ENCODE results near the gene PAGE1.
"Not testable (repeated sequence)": the region's sequence is repeated elsewhere in the genome, so short reads cannot be mapped to it uniquely, and the experiment has no call there.

PAGE1 gene, protein sequence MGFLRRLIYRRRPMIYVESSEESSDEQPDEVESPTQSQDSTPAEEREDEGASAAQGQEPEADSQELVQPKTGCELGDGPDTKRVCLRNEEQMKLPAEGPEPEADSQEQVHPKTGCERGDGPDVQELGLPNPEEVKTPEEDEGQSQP

DNA sequence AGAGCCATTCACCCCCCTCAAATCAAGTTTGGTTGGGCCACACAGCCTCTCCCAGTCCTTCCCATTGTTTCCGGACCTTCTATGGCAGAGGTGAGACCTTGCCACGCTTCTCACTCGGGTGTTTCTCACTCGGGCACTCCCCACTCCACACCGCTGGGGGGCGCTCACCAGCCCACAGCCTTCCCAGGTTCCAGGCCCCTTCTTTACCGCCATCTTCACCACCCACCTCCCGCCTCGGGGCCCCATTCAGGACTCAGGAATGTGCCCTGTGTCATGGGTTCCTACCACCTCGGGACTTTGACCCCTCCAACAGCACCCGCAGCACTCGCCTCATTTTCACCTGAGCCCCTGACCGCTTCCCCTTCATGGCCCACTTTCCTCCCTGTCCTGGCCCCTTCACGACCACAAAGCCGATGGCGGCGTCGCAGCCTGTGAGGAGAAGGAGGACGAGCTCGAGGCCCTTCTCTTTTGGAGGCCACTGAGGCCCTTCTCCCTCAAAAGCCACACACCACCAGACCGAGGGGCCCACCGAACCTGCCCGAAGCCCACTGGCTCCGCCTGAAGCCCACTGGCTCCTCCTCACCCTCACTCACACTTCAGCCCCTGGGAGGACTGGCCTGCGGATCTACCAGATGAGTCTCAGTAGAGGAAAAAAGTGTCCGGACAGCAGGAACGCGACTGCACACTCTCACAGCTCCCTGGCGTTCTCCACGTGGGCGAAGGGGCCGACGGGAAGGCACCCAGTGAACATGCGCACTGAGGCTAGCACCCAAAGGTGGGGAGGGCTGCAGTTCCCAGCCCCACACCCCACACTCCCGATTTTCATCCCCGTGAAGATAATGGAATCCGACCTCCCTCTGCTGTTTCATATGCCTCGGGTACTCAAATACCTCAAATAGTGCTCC, at the start of gene PAGE1:
Gene PAGE1, minus strand, starts transcription at position 709 of the 905 bp plus-strand sequence. CDS start 1,214 bp downstream, outside the sequence.
- DNase-seq (ENCODE audit: low read depth): no peak

DNA sequence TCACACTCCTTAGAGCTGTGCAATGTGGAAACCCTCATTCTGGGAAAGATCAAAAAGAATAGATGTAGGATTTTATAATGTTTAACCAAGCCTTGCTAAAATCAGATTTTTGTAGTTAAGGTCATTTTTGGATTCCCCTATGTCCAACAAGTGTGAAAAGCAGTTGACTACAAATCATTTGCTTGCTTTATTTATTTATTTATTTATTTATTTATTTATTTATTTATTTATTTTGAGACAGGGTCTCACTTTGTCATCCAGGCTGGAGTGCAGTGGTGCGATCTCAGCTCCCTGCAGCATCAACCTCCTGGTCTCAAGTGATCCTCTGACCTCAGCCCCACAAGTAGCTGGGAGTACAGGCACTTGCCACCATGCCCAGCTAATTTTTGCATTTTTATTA, 45.7 kb upstream of the PAGE1 start:
- DNase-seq (ENCODE audit: low read depth): not testable (repeated sequence)

DNA sequence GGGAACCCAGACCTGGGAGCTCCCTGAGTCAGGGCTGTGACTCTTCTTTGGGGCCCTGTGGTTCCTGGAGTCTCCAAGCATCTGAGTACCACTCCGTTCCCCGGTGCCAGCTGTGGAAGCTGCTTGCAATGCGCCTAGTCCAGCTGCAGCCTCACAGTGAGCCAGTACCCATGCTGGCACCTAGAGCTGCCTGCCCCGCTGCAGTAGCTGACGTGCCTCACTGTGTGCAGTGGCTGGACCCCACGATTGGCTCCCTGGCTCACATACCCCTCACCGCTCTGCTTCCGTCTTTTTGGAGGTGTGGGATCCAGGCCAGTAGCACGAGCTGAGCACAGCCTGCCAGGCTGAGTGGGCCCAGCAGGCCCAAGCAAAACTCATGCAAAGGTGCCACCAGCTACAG, 32.1 kb upstream of the PAGE1 start:
- no peak for DNase-seq (ENCODE audit: low read depth)

DNA sequence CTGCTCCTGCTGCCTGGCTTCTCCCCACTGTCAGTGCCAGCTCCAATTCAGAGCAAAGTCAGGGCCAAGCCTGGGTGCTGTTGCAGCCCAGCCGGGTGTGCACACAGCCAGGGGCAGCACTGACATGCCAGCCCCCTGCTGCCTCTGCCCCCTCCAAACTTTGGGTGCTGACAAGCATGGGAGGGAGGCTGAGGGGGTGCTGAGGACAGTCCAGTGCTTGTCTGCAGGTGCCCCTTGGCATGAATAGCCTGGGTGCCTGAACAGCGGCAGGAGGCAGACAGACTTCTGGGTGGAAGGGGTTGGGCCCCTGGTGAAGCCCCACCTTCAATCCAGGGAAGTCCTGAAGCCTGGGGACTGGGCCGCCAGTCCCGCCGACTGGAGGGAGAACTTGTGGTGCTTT, 31.2 kb upstream of the PAGE1 start:
- no peak for DNase-seq (ENCODE audit: low read depth)

DNA sequence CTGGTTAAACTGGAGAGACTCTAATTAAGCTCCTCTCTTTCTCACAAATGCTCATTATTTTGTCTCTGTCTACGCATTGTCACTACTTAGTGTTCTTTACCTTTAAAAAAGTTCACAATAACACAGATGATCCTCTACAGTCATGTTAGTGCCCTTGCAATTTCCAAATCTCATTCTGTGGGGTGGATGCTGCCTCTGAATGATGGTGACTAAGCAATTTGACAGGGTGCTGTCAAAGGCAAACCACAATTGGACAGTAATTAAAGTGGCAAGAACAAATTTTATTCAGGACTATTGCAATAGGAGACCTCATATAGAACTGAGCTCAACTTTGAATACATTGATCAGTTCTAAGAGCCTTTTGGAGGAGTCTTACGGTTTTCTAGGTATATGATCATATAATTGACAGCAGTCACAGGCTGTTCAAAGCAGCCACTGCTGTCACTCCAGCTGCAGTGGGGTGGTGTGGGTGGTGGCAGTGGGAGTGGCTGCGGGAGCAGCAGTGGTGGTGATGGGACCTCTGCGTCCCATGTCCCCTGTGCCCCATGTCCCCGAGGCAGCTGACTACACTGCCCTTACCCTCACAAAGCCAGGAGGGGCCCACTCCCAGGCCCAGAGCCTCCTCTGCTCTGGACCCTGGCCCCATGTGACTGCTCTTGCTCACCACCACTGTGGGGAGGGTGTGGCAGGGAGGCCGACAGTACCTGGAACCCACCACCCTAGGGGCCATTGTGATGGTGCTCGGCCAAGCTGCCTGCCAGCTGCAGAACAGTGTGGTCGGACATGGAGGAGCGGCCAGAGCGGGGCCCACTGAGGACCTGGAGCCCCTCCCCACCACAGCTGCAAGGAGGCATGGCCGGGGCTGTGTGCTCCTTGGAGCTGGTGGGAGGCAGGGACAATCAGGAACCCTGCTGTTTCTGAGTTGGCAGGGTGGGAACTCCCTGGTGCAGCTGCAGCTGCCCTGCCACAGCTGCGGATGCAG, 30.4 kb upstream of the PAGE1 start:
- DNase-seq (ENCODE audit: low read depth): no peak

DNA sequence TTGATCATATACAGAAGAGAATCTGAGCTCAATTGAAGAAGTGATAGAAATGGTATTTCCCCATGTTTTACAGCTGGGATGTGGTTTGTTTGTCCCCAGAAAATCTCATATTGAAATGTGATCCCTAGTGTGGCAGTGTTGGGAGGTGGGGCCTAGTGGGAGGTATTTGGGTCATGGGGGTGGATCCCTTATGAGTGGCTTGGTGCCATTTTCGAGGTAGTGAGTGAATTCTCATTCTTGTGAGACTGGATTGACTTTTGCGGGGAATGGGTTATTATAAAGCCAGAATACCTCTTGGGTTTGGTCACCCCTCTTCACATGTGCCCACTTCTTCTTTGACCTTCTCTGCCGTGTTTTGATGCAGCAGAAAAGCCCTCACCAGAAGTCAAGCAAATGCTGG, 29.6 kb upstream of the PAGE1 start:
- DNase-seq (ENCODE audit: low read depth): no peak

DNA sequence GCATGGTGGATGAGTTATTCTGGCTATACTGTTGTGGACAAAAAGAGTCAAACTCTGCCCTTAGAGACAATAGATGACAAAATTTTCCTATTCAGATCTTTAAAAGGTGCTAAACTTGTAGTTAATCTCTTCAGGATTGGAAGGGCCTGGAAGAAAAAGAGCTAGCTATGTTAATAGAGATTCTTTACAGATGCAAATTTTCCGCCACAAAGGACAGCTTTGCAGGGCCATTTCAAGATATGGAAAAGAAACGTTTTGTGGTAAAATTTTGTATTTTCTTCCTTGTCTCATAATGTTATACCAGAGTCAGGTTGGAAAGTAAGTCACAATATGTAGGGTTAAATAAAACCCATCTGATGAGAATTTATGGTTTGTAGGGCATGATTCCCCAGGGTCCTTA, 24.3 kb upstream of the PAGE1 start:
- DNase-seq (ENCODE audit: low read depth): not testable (repeated sequence)

DNA sequence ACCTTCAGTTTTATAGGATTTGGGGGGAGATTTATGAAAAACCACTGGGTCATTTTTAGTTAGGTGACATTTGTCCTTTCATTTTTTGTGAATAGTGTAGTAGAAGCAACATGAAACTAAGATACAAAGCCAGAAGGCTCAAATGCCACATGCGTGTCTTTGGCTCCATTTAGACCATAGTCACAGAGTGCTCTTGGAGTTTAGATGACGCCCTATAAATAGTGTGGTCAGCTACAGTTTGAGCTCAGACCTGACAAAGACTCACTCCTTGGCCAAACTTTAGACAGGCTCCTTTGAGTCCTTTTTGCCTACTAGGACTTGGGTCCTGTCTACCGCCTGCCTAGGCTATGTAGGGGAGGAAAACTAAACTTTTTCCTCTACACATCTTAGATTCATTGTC, 16.8 kb upstream of the PAGE1 start:
- DNase-seq (ENCODE audit: low read depth): no peak

DNA sequence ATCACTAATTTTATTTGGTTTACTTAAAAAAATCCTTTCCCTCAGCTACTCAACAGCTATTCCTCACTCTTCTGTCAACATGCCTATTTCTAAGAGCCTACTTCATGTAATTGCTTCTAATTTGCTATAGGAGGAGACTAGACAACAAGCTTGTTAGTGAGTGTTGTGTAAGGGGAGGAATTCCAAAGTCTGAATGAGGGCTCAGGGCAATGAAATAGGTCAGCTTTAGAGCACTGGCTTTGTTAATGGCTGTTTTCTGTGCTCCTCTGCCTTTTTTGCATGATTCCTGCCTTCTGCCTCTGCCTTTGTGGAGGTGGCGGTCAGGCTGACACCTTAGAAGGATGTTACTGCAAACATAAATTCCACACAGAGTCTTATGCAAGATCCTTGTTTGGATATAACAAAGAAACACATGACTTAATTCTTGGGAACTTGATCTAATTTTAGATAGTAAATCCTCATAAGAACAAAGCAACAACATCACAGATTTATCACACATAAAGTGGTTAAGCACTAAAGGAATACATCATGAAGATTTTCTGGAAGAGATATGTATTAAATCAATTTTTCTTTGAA, 15.0 kb upstream of the PAGE1 start:
- no peak for DNase-seq (ENCODE audit: low read depth)

DNA sequence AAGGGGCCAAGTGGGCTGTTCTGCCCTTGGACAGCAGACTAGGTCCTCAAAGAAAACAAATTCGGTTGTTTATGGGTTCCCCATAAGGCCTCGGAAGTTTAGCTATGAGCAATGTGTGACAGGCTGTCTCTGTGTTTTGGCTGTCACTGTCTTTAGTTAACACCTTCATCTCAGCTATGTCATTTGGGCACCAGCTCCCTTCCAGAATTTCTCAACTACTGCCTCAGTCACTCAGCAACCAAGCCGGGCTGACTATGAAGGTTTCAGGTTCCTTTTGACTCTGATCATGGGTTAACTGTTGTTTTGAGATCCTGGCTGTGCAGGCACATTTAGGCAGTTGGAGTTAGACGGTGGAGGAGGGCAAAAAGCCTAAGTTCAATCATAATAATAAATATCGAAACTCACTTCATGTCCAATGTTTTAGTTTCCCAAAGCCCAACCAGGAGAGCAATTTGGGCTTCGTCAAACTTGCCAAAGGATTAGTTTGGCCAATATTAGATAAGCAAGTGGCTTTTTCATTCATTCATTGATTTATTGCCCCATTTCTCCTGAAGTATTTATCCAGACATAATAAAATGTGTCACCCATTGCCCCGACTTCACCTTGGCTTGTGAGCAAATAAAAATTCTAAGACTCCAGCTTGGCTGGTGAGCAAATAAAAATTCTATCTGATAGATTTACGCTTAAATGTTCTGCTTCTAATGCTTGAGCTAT, 9.1 kb upstream of the PAGE1 start:
- DNase-seq (ENCODE audit: low read depth): no peak

DNA sequence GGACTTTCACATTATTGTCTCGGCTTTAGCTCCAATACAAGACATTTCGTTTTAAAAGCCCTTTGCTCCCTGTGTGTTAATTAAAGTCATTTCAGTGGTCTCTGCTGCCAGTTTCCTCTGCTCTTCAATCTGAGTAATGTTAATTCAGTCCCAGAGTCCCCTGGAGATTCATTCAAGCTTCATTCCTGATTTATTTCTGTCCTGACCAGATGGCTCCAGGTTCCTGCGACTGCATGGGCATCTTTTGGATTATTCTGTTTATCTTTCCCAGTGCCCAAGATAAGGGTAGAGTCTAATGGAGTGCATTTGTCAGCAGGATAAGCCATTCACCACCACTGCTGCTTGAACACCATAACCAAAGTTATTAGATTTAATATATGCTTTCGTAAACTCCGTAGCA, 6.1 kb upstream of the PAGE1 start:
- no peak for DNase-seq (ENCODE audit: low read depth)

DNA sequence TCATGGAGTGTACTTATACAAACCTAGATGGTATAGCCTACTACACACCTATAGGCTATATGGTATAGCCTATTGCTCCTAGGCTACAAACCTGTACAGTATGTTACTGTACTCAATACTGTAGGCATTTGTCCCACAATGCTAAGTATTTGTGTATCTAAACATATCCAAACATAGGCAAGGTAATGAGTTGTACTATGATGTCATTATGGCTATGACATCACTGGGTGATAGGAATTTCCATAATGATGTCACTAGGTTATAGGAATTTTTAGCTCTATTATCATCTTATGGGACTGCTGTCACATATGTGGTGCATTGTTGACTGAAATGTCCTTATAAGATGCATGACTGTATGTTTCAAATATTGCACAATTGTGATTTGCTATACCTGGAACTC, 5.5 kb upstream of the PAGE1 start:
- DNase-seq (ENCODE audit: low read depth): no peak

DNA sequence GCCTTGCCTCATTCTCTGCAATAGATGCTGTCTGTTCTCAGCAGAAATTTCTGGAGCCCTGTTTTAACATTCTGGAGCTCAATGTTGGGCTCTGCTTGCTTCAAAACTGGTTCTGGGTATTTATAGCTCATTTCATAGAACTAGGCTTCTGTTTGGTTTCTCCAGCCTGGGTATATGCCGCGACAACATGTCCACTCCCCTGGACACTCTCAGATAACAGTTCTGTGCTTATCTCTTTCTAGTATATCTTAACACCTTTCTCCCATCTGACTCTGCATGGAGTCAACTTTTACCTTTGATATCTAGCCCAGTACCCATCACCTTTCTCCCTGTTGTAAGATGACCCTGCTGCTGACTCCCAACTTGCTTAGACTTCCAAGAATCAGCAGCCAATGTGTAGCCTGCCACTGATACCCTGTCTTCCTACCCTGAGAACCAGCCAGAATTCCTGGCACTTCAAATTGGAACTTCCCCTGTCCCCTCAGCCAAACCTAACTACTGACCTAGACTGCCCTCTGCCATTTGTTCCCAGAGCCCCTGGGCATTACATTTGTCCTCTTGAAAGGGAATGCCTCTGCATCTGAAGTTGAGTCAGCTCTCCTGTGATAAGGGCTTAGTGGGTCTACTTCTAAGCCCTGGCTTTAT, 20.6 kb downstream of the PAGE1 start:
- DNase-seq (ENCODE audit: low read depth): no peak

DNA sequence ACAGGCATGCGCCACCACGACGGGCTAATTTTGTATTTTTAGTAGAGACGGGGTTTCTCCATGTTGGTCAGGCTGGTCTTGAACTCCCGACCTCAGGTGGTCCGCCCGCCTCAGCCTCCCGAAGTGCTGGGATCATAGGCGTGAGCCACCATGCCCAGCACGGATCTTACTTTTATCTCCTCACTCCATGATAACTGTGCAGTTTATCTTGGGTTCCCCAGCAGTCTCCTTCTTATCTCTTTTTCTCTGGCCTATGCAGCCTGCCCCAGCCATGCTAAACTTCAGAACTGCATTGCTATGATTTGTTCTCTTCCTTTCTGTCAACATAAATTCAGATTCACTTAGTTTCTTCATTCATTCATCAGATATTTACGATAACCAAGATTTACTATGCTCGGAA, 22.4 kb downstream of the PAGE1 start:
- DNase-seq (ENCODE audit: low read depth): no peak

DNA sequence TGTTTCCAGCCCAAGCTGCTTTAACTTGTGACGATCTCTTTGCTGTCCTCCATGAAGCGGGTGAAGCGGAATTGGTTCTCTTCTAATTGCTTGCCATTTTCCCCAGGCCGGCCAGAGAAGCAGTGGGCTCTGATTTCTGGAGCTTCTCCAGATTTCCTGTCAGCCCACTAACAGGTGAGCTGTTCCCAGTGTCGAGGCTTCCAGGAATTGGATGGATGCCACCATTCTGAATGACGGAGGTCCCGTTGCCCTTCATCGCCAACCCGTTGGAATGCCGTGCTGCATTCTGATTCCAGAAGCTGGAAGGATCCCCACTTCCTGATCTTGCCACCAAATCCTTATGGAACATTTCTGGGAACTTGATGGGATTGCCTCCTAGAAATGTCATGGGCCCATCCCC, 31.0 kb downstream of the PAGE1 start:
- no peak for DNase-seq (ENCODE audit: low read depth)

DNA sequence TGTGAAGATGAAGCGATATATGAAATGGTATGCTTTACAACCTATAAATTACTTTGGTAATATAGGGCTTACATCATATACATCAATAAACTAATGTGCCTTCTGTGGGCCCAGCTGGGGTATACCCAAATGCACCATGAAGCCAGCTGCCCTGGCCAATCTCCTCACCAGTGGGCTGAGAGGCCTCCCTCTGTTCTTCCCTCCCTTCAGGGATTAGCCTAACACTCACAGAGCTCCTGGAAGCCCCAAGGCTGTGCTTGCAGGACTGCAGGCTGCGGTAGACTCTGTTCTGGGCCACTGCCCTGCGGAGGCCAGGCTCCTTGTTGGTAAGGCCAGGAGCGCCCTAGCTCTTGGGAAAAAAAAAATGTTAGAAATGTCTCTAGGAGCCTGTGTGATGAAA, 33.9 kb downstream of the PAGE1 start:
- DNase-seq (ENCODE audit: low read depth): no peak

DNA sequence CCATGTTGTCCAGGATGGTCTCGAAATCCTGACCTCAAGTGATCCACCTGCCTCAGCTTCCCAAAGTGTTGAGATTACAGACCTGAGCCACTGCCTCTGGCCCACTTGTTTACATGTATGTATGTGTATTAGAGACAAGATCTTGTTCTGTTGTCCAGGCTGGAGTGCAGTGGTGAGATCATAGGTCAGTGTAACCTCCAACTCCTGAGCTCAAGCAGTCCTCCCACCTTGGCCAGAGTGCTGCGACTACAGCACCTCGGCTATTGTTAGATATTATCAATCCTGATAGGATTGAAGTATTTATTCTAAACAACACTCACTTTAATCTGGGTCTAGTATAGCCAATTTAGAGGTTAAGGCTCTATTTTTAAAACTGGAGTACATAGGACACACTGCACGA, 36.0 kb downstream of the PAGE1 start:
- no peak for DNase-seq (ENCODE audit: low read depth)

DNA sequence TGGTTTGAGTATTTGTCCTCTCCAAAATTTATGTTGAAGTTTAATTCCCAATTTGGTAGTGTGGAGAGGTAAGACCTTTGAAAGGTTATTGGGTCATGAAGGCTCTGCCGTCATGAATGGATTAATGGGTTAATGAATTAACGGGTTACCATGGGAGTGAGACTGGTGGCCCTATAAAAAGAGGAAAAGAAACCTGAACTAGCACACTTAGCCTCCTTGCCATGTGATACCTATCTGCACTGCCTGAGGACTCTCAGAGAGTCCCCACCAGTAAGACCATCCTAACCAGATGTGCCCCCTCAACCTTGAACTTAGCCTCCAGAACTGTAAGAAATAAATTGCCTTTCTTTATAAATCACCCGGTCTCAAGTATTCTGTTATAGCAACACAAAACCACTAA, 39.3 kb downstream of the PAGE1 start:
- no peak for DNase-seq (ENCODE audit: low read depth)

DNA sequence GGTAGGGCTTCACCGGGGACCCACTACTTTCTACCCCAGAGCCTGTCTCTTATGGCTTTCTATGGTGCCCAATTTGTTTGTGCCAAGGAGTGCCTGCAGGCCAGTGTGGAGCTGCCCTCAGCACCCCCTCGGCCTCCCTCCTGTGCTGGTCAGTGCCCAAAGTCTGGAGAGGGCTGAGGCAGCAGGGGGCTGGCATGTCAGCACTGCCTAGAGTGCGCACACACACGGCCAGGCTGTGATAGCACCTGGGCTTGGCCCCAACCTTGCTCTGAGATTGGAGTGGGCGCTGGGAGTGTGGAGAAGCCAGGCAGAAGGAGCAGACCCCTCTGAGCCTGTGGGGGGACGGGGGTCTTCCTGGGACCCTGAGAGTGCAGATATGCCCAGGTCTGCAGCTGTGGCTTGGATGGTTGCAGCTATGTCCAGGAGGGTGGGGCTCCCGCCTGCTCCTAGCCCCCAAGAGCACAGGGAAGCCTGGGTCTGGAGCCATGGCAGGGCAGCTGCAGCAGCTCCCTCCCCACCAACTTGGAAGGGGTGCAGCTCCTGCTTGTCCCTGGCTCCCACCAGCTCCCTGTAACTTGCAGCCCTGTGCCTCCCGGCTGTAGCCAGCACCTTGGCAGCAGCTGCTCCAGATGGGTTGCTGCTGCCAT, 50.7 kb downstream of the PAGE1 start:
- no peak for DNase-seq (ENCODE audit: low read depth)

Measured in stimulated activated CD8-positive, alpha-beta memory T cell treated with anti-CD3 and anti-CD28 coated beads, Interleukin-7, amount 100 ng/mL, for 24 hours (primary cell).